Pancreas (tissue), 10 donors: ENCODE results near the gene RAET1L. TPM values are rescaled to one million over a fixed set of nuclear protein-coding genes. Genes with fewer than 3 reads are reported as not detected.

ENCODE experiments used
- ATAC-seq, 4 donors: fragments of 200-7000 bp; cut with Tn5 transposase; one replicate each; pipeline versions ENCODE4 v1.8.0 to v1.9.1; 2020; ENCODE audit warnings: mild to moderate bottlenecking in 4 of 4, moderate library complexity in 4 of 4
- DNase-seq, 6 donors: peaks; one replicate each; pipeline ENCODE4 v3.0.0-alpha.2; 2020
- FAIRE-seq: peaks from 2 replicates; lab custom pipeline; 2012; peaks lifted over from hg19 to GRCh38; lab: Jason Lieb, UNC
- H3K27ac ChIP-seq, 4 donors: fragments of 200-600 bp; sonication (generic); 1 replicate in 3 of 4; 2 replicates in 1 of 4; pipeline versions ENCODE4 v1.5.0 to v1.8.0; 2020
- H3K27me3 ChIP-seq, 4 donors: fragments of 200-600 bp; one replicate each; pipeline ENCODE4 v1.8.0; 2021
- H3K36me3 ChIP-seq, 3 donors: fragments of 200-600 bp; sonication (generic) in 1 of 3; one replicate each; pipeline versions ENCODE4 v1.5.0 to v1.8.0; 2020 to 2021
- H3K4me1 ChIP-seq, 3 donors: fragments of 200-600 bp; one replicate each; pipeline ENCODE4 v1.8.0; 2021
- H3K4me3 ChIP-seq, 4 donors: fragments of 200-600 bp; sonication (generic) in 2 of 4; one replicate each; pipeline versions ENCODE4 v1.5.0 to v1.8.0; 2020 to 2021
- H3K9me3 ChIP-seq, 4 donors: fragments of 200-600 bp; one replicate each; pipeline ENCODE4 v1.8.0; 2021
- WGBS, 2 donors: extraction: QIAGEN DNeasy Blood & Tissue Kit; methylation state at CpG; one replicate each; pipeline ENCODE4 v1.1.7; 2013; 5-methylcytosine and 5-hydroxymethylcytosine counted together
- intact Hi-C, 3 donors: fragments of 100-400 bp; cut with DNase I; formaldehyde crosslinking; loops; one replicate each; pipeline versions ENCODE4 v1.11.1 to v1.14.2; 2022
- polyA plus RNA-seq, 2 donors: library from polyadenylated mRNA; stranded (reverse); fragments of 200-250 nt; gene quantifications; one replicate each; pipeline ENCODE4 v1.2.3, GENCODE V29; 2013
- total RNA-seq, 6 donors: library from RNA; stranded (reverse); fragmentation: NEBNext Ultra II Directional in 4 of 6; extraction: Animal tissue kit (Norgen Biotek cat#: 25700) in 4 of 6; gene quantifications; one replicate each; pipeline versions ENCODE4 v1.2.1 to v1.2.4, GENCODE V29; 2021 to 2023
- TF ChIP-seq, protein P1 (sequence below), 4 donors: fragments of 200-600 bp; sonication (generic) in 3 of 4; IDR thresholded peaks; one replicate each; pipeline versions ENCODE4 v1.5.0 to v1.8.0; 2021; ENCODE audit warnings: antibody characterized with exemption in 4 of 4
- donor health status: healthy with polysubstance abuse.
- donor health status: DM: no; HTN: no; CAD: no; lungs with moderate emphysema.
- donor health status: DM: no; HTN: no; CAD: no.
- donor health status: control.
- donor health status: control.
- donor health status: Bipolar disorder and iron deficiency.
- donor health status: DM: yes; HTN: yes; CAD: no.
- donor health status: DM: no; HTN: no; CAD: no.
- donor health status: DM: no; HTN: no; CAD: no.
- donor health status: DM: yes; HTN: yes; CAD: no.

RAET1L gene
- total and polyA plus RNA-seq, 8 donors, result 0.46 to 0.53 TPM; not detected in 6

GRCh38 chr6:149990212-149990660, 35.1 kb downstream of the RAET1L start:
- FAIRE-seq (no peak), ATAC-seq (peak; percentile 49 to 59 (median 52)), DNase-seq (peak in 1 of 6 donors; percentile 55)
- intact Hi-C loops, result no loop called here
- Histone ChIP-seq H3K4me1 (peaks cover 7 to 16% (median 12%) of the 10 kb centered on the region in 3 donors), H3K36me3 (no peaks in the 10 kb centered on the region), H3K9me3 (no peaks in the 10 kb centered on the region), H3K27me3 (peaks cover 0 to 38% (median 5%) of the 10 kb centered on the region in 4 donors), H3K27ac (no peak overlapping the region), H3K4me3 (peak overlapping the region in 2 of 4 donors; percentile 21 to 40)
- TF ChIP-seq, protein P1, sequence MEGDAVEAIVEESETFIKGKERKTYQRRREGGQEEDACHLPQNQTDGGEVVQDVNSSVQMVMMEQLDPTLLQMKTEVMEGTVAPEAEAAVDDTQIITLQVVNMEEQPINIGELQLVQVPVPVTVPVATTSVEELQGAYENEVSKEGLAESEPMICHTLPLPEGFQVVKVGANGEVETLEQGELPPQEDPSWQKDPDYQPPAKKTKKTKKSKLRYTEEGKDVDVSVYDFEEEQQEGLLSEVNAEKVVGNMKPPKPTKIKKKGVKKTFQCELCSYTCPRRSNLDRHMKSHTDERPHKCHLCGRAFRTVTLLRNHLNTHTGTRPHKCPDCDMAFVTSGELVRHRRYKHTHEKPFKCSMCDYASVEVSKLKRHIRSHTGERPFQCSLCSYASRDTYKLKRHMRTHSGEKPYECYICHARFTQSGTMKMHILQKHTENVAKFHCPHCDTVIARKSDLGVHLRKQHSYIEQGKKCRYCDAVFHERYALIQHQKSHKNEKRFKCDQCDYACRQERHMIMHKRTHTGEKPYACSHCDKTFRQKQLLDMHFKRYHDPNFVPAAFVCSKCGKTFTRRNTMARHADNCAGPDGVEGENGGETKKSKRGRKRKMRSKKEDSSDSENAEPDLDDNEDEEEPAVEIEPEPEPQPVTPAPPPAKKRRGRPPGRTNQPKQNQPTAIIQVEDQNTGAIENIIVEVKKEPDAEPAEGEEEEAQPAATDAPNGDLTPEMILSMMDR (IDR thresholded peaks at IDR 0.05), result no peak
- 2% methylated on average over 32 of the region's 32 CpGs for WGBS, 2 donors

- TF ChIP-seq, protein P1 (IDR thresholded peaks at IDR 0.05), result no peak
- ATAC-seq (peak; percentile 60 to 80 (median 70)), DNase-seq (peak in 3 of 6 donors; percentile 47 to 63 (median 47)), FAIRE-seq (no peak)
- no peak overlapping the region for H3K27ac ChIP-seq
- peaks cover 7 to 16% (median 12%) of the 10 kb centered on the region in 3 donors for H3K4me1 ChIP-seq
- no peak overlapping the region for H3K4me3 ChIP-seq
- H3K36me3 ChIP-seq, result no peaks in the 10 kb centered on the region
- intact Hi-C loops, result no loop called here
- WGBS, 2 donors, result 10 to 14% methylated on average over 17 of the region's 17 CpGs
- H3K27me3 ChIP-seq, result peaks cover 0 to 39% (median 7%) of the 10 kb centered on the region in 4 donors
- no peaks in the 10 kb centered on the region for H3K9me3 ChIP-seq
These were observed 36.6 kb downstream of the RAET1L start for GRCh38 chr6:149988550-149989346.

GRCh38 chr6:149987602-149988107, 37.7 kb downstream of the RAET1L start:
- H3K4me3 ChIP-seq, result no peak overlapping the region
- no peak overlapping the region for H3K27ac ChIP-seq
- 62 to 81% methylated on average over 2 of the region's 2 CpGs for WGBS, 2 donors
- H3K4me1 ChIP-seq, result peaks cover 7 to 16% (median 12%) of the 10 kb centered on the region in 3 donors
- FAIRE-seq (no peak), DNase-seq (no peak), ATAC-seq (no peak)
- H3K9me3 ChIP-seq, result no peaks in the 10 kb centered on the region
- H3K27me3 ChIP-seq, result peaks cover 0 to 32% (median 7%) of the 10 kb centered on the region in 4 donors
- TF ChIP-seq, protein P1 (IDR thresholded peaks at IDR 0.05), result no peak
- H3K36me3 ChIP-seq, result no peaks in the 10 kb centered on the region
- intact Hi-C loops, result no loop called here

- H3K9me3 ChIP-seq, result no peaks in the 10 kb centered on the region
- TF ChIP-seq, protein P1 (IDR thresholded peaks at IDR 0.05), result no peak
- H3K4me1 ChIP-seq, result peaks cover 6 to 8% (median 6%) of the 10 kb centered on the region in 3 donors
- ATAC-seq (no peak), FAIRE-seq (no peak), DNase-seq (no peak)
- H3K27me3 ChIP-seq, result peaks cover 0 to 24% (median 5%) of the 10 kb centered on the region in 4 donors
- H3K4me3 ChIP-seq, result no peak overlapping the region
- whole genome bisulfite sequencing, 2 donors, result 43 to 57% methylated on average over 5 of the region's 5 CpGs
- intact Hi-C loops, result no loop called here
- no peak overlapping the region for H3K27ac ChIP-seq
- no peaks in the 10 kb centered on the region for H3K36me3 ChIP-seq
These were observed 39.8 kb downstream of the RAET1L start for GRCh38 chr6:149985481-149985937.
